Measurements from ENCODE around the gene FBN1. TPM values are rescaled to one million over a fixed set of nuclear protein-coding genes. Genes with fewer than 3 reads are reported as not detected.
A peak's percentile ranks its signal among the peaks of the same experiment; 100 is the strongest.

FBN1 gene
- total RNA-seq, 1 experiment from 2014 or later: 0.82 TPM

DNA sequence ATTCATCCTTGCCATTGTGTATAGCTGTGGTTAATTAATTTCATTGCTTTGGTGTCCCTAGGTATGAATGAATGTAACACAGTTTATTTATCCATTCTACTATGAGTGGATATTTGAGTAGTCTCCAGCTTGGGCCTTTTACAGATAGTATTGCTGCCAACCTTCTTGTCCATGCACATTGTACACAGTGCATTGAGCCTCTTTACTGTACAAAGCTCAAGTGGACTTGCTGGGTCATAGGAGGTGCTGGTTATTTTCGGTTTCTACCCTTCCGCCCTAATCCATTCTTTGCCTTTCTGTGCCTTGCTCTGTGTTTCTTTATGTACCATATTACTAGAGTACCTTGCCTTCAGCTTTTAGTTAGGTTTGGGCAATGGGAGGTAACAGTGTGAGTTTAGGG is 253.6 kb downstream of the FBN1 start:
- in situ Hi-C loops (cut with HindIII; ENCODE audit: low pct_unique_long_range_greater_than_20kb, low sequenced_read_pairs): no loop called here
- no peak for DNase-seq (ENCODE audit: low read depth, low spot score)

GRCh38 chr15:48389691-48390143 is 255.8 kb downstream of the FBN1 start:
- DNase-seq (ENCODE audit: low read depth, low spot score): no peak
- in situ Hi-C loops (cut with HindIII; ENCODE audit: low pct_unique_long_range_greater_than_20kb, low sequenced_read_pairs): no loop called here

DNA sequence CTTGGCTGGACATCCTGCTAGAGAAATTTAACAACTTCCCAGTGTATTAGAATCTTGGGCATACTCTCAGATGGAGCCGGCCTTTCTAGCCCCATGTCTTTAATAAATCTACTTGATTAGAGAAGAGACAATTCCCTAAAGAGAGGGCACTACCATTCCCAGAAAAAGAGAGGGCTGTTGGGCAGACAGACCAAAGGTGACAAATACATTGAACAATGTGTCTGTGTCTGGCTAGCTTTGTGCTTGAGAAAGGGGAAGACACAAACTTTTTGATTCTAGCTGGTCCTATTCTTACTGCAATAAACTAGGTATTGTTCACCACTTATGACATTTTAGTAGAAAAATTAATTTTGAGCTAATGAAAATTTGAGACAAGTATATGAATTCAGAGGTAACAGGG is 256.6 kb downstream of the FBN1 start:
- in situ Hi-C loops (cut with HindIII; ENCODE audit: low pct_unique_long_range_greater_than_20kb, low sequenced_read_pairs): no loop called here
- no peak for DNase-seq (ENCODE audit: low read depth, low spot score)

DNA sequence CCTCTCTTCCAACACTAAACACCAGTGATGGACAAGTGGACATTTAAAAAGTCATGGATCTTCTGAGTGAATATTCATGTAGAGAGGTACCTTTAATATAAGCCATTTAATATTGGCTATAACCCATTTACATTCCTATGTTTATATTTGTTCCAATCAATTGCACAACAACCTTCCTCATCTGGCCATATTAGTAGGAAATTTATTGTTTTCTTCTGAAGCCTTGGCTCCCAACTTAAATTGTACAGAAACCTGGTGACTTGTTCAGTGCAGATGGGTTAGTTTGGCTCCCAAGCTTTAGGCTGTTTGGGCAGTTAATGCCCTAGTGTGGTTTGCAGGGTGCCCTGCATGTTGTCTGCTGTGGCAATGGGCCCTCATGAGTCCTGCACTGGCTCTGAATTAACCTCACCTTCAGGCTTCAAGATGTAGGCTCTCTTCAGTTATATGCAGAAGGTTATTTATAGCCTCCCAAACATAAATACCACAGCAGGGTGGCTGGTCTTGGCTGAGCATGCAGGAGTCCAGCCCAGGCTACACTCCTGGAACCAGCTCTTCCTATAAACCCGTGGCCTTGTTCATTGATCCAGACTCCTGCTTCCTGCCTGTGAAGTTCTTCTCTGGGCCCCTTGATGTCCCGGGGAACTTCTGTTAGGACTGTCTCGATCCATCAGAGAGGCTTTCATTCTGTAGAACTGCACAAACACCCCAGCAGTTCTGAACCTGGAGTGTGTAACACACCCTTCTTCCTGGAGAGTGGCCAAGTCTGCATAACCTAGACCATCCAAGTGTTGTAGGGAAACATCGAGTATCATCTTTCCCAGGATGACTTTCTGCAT is 257.3 kb downstream of the FBN1 start:
- in situ Hi-C loops (cut with HindIII; ENCODE audit: low pct_unique_long_range_greater_than_20kb, low sequenced_read_pairs): no loop called here

DNA sequence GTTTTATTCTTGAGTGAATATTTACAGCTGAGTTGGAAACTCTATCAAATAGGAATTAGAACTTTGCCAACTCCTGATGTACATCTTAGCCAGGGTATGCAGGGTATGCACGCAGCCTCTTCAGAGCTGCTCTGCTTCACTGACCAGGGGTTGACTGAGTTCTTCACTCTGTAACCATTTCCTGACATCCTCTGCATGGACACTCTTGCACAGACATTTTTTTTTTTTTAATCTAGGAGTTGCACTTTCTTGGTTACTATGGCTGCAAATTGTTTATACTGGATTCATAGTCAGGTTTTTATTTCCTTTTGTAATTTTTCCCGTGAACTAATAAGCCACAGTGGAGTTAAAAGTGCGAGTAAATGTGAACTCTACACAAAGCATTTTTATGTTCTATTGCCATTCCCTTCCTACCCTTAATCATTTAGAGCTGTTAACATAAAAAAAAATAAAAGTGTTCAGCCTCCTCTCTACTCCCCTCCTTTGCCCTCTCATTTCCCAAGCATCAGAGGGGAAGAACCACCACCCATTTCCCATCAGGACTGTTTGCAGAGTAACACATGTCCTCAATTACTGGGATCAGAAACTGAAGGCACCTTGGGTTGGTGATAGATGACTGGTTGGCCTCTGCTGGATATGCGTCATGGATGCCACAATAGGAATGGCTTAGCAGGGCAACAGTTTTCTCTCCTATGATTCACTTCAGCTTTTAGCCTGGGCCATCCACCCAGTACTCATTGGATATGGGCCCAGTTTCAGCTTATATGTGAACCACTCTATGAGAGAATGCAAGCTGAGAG is 260.3 kb downstream of the FBN1 start:
- no peak for DNase-seq (ENCODE audit: low read depth, low spot score)
- in situ Hi-C loops (cut with HindIII; ENCODE audit: low pct_unique_long_range_greater_than_20kb, low sequenced_read_pairs): no loop called here

More for the DNA sequence above, 257.3 kb downstream of the FBN1 start:
- no peak for DNase-seq (ENCODE audit: low read depth, low spot score)

GRCh38 chr15:48384616-48385015 is 260.9 kb downstream of the FBN1 start:
- in situ Hi-C loops (cut with HindIII; ENCODE audit: low pct_unique_long_range_greater_than_20kb, low sequenced_read_pairs): no loop called here
- DNase-seq (ENCODE audit: low read depth, low spot score): no peak

DNA sequence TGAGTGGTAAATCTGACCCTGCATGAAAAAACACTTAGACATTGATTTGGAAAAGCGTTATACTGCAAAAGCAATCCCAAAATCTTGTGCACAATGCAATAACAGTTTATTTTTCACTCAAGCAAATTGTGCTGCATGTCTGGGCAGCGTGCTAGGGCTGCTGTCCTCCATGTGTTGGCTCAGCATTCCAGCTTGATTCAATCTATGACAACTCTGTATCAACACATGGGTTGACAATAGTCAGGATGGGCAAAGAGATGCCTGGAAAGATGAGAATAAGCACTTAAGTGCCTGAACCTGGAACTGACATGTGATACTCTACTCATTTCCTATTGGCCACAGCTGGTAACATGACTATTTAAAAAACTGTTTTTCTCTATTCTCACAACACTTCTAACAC is 262.5 kb downstream of the FBN1 start:
- in situ Hi-C loops (cut with HindIII; ENCODE audit: low pct_unique_long_range_greater_than_20kb, low sequenced_read_pairs): no loop called here
- DNase-seq (ENCODE audit: low read depth, low spot score): no peak

DNA sequence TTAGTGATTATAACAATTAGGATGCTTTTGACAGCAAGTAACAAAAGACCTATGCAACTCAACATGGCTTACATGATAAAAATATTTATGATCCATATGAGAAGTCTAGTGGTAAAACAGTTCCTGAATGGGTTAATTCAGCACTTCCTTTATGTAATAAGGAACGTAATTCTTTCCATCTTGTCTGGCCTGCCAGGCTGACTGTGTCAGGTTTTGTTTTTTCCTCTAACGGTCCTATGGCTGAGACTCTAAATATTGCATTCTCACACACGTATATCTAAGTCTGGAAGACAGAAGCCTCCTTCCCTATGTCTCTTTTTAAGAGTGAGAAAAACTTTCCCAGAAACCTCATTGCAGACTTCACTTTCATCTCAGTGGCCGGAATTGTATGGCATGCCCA is 263.6 kb downstream of the FBN1 start:
- in situ Hi-C loops (cut with HindIII; ENCODE audit: low pct_unique_long_range_greater_than_20kb, low sequenced_read_pairs): no loop called here
- no peak for DNase-seq (ENCODE audit: low read depth, low spot score)

- no peak for DNase-seq (ENCODE audit: low read depth, low spot score)
- in situ Hi-C loops (cut with HindIII; ENCODE audit: low pct_unique_long_range_greater_than_20kb, low sequenced_read_pairs): no loop called here
Measured at GRCh38 chr15:48380198-48380597, 265.3 kb downstream of the FBN1 start.

- DNase-seq (ENCODE audit: low read depth, low spot score): no peak
- in situ Hi-C loops (cut with HindIII; ENCODE audit: low pct_unique_long_range_greater_than_20kb, low sequenced_read_pairs): no loop called here
Measured at GRCh38 chr15:48375767-48376166, 269.7 kb downstream of the FBN1 start.

GRCh38 chr15:48374472-48374871 is 271.0 kb downstream of the FBN1 start:
- in situ Hi-C loops (cut with HindIII; ENCODE audit: low pct_unique_long_range_greater_than_20kb, low sequenced_read_pairs): no loop called here
- DNase-seq (ENCODE audit: low read depth, low spot score): no peak

DNA sequence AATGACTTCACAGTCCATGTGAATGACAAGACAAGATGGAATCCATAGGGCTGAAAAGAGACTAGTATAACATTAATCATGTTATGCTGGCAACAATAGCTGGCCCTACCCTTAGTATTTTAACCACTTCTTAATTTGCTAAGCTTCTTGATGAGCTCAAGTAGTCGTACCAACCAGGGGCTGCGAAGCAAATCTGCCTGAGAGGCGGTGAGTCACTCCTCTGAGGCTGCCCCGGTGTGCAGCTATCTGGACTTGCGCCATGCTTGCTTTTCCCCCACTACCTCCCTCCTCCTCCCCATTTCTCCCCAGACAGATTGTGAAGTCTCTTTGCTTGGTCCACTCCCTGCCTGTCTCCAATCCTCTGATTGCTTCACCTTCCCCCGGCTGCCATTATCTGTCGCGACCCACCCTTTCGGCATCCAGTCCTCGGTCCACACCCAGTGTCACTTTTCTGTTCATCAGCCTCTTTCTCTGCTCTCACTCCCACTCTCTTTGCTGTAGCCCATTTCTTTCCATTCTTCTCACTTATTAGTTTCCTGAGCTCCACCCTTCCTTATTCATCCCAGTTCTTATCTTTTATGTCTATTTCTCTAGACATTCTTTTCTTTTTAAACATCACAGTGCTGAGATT is 271.6 kb downstream of the FBN1 start:
- in situ Hi-C loops (cut with HindIII; ENCODE audit: low pct_unique_long_range_greater_than_20kb, low sequenced_read_pairs): no loop called here
- no peak for DNase-seq (ENCODE audit: low read depth, low spot score)

GRCh38 chr15:48371961-48372360 is 273.5 kb downstream of the FBN1 start:
- in situ Hi-C loops (cut with HindIII; ENCODE audit: low pct_unique_long_range_greater_than_20kb, low sequenced_read_pairs): no loop called here
- no peak for DNase-seq (ENCODE audit: low read depth, low spot score)

DNA sequence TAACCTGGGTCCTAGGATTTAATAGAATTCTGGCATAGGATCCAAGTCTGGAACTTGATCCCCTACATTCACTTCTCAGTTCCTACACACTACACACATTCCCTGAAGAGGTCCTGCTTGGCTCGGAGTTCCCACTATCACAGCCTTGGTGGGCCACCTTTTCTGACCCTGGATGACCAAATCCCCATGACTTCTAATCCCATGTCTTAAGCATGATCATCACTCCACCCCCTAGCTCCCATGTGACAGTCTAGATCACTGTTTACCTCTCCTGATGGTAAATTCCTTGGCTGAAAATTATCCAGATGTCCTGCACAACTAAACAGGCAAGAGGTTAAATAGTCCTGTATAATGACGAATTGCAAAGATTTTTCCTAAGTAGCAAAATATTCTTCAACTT is 274.0 kb downstream of the FBN1 start:
- in situ Hi-C loops (cut with HindIII; ENCODE audit: low pct_unique_long_range_greater_than_20kb, low sequenced_read_pairs): no loop called here
- DNase-seq (ENCODE audit: low read depth, low spot score): no peak

DNA sequence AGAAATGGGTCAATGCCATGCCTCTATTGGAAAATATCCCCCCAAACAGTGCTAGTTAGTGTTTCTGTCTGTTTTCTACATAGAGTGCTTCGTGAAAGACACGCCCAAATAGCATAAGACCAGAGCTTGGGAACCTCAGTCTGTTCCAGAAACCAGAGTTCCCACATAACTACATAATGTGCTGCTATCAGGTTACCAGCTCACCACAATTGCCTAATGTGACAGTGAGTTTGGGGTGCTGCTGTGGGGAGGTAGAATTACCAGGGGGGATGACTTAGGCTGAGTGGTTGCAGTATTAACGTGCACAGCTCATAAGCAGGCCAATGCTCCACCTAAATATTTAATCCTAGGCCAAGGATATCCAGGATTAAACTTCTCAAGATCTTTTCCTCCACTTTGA is 275.0 kb downstream of the FBN1 start:
- no peak for DNase-seq (ENCODE audit: low read depth, low spot score)
- in situ Hi-C loops (cut with HindIII; ENCODE audit: low pct_unique_long_range_greater_than_20kb, low sequenced_read_pairs): no loop called here

DNA sequence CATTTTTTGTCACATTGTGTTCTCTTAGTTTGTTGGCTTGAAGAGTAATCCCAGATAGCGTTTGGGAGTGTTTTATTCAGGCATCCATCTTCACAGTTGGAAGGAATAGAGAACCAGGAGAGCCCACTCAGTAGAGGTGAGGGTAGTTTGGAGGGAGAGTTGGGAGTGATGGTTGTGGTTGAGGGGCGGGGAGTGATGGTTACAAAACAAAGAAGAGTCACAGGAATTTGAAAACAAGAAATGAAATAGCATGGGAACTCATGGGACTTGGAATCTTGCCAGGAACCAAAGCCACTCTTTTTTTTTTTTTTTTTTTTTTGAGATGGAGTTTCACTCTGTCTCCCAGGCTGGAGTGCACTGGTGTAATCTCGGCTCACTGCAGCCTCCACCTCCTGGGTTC is 278.0 kb downstream of the FBN1 start:
- in situ Hi-C loops (cut with HindIII; ENCODE audit: low pct_unique_long_range_greater_than_20kb, low sequenced_read_pairs): no loop called here
- DNase-seq (ENCODE audit: low read depth, low spot score): peak; percentile 7

GRCh38 chr15:48366584-48367312 is 278.8 kb downstream of the FBN1 start:
- in situ Hi-C loops (cut with HindIII; ENCODE audit: low pct_unique_long_range_greater_than_20kb, low sequenced_read_pairs): no loop called here
- DNase-seq (ENCODE audit: low read depth, low spot score): no peak

GRCh38 chr15:48365575-48365974 is 279.9 kb downstream of the FBN1 start:
- no peak for DNase-seq (ENCODE audit: low read depth, low spot score)
- in situ Hi-C loops (cut with HindIII; ENCODE audit: low pct_unique_long_range_greater_than_20kb, low sequenced_read_pairs): no loop called here
